Activated CD4-positive, alpha-beta memory T cell treated with anti-CD3 and anti-CD28 coated beads, Interleukin-2, amount 10 ng/mL, durations not matched to agents 7 days and 5 days (primary cell): ENCODE results near the gene LRRC73. TPM values are rescaled to one million over a fixed set of nuclear protein-coding genes. Genes with fewer than 3 reads are reported as not detected.
"Not testable (repeated sequence)": the region's sequence is repeated elsewhere in the genome, so short reads cannot be mapped to it uniquely, and the experiment has no call there.

Experiments
- CTCF ChIA-PET: fragments of 350-600 bp; sonication (Branson Sonifier 250); formaldehyde crosslinking; loops from one replicate; lab custom pipeline; 2021; ENCODE audit warnings: antibody characterized with exemption, inconsistent platforms; lab: Charles Lee
- POLR2A ChIA-PET: fragments of 350-600 bp; sonication (Branson Sonifier 250); formaldehyde crosslinking; loops from one replicate; lab custom pipeline; 2021; ENCODE audit warnings: antibody characterized with exemption; lab: Charles Lee
- DNase-seq: peaks from one replicate; pipeline ENCODE4 v3.0.0-alpha.2; 2020
- H3K27ac Mint-ChIP-seq: one replicate; pipeline ENCODE4 v1.8.0; 2021; ENCODE audit warnings: mild to moderate bottlenecking, mixed read lengths
- H3K27me3 Mint-ChIP-seq: one replicate; pipeline ENCODE4 v1.8.0; 2021; ENCODE audit warnings: mixed read lengths
- H3K36me3 Mint-ChIP-seq: one replicate; pipeline ENCODE4 v1.8.0; 2021; ENCODE audit warnings: low read depth, mixed read lengths
- H3K4me1 Mint-ChIP-seq: one replicate; pipeline ENCODE4 v1.8.0; 2021; ENCODE audit warnings: mixed read lengths
- H3K4me3 Mint-ChIP-seq: one replicate; pipeline ENCODE4 v1.8.0; 2021; ENCODE audit warnings: mild to moderate bottlenecking, mixed read lengths
- H3K9me3 Mint-ChIP-seq: one replicate; pipeline ENCODE4 v1.8.0; 2021; ENCODE audit warnings: mixed read lengths
- total RNA-seq, 2 experiments: library from RNA; stranded (reverse); gene quantifications; one replicate each; pipeline ENCODE4 v1.2.3, GENCODE V29; 2021

LRRC73 gene
- total RNA-seq, 2 experiments from 2014 or later, result 0.23 to 0.25 TPM

DNA sequence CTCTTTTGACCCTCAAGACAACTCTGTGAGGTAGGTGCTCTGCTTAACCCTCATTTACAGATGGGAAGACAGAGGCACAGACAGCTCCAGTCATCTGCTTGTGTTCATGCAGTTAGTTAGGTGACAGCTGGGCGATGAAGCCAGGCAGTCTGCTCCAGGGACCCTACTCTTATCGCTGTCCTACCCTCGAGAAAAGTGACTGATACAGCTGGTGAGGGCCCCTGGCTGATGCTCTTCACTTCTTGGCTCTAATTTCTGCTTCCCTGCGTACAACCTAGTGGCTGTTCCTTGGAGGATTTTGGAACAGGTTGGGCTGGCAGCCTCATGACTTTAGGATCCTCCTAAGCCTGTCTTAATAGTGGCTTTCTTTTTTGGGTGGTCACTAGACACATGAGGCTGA, 41.9 kb downstream of the LRRC73 start:
- CTCF ChIA-PET, result no interaction called here
- POLR2A ChIA-PET, result no interaction called here
- Mint-ChIP-seq H3K4me1 (no peaks in the 10 kb centered on the region), H3K27me3 (peaks cover 17% of the 10 kb centered on the region), H3K4me3 (no peak overlapping the region), H3K27ac (no peak overlapping the region), H3K9me3 (no peaks in the 10 kb centered on the region), H3K36me3 (no peaks in the 10 kb centered on the region)
- no peak for DNase-seq

DNA sequence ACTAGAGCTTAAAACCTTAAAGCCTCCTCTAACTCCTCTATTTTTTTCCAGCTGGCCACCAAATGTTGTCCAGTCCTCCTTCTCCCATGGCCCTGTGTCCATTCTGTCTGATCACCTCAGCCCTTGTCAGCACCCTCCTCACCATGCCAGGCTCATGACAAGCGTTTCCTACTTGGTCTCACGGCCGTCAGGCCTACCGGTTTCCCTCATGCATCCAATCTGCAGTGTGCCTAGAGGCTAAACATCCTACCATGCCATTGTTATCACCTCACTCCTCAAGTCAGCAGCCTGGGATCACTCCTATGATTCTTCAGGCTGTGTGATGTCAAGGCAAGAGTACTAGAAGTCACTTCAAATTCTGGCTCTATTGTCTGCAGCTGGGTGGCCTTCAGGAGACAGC, 42.4 kb downstream of the LRRC73 start:
- ChIA-PET CTCF (no interaction called here), POLR2A (no interaction called here)
- Mint-ChIP-seq H3K27ac (no peak overlapping the region), H3K9me3 (no peaks in the 10 kb centered on the region), H3K27me3 (peaks cover 19% of the 10 kb centered on the region), H3K4me3 (no peak overlapping the region), H3K4me1 (no peaks in the 10 kb centered on the region), H3K36me3 (no peaks in the 10 kb centered on the region)
- DNase-seq, result no peak

DNA sequence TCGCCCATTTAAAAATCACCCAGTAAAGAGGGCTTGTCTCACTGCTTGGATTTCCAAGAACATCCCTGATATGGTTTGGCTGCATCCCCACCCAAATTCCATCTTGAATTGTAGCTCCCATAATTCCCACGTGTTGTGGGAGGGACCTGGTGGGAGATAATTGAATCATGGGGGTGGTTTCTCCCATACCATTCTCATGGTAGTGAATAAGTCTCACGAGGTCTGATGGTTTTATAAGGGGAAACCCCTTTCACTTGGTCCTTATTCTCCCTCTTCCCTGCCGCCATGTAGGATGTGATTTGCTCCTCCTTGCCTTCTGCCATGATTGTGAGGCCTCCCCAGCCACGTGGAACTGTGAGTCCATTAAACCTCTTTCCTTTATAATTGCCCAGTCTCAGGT, 42.9 kb downstream of the LRRC73 start:
- H3K9me3 Mint-ChIP-seq, H3K36me3 Mint-ChIP-seq, H3K4me1 Mint-ChIP-seq, CTCF ChIA-PET, DNase-seq, H3K27ac Mint-ChIP-seq, POLR2A ChIA-PET, H3K4me3 Mint-ChIP-seq: not testable (repeated sequence)
- peaks cover 24% of the 10 kb centered on the region for H3K27me3 Mint-ChIP-seq

DNA sequence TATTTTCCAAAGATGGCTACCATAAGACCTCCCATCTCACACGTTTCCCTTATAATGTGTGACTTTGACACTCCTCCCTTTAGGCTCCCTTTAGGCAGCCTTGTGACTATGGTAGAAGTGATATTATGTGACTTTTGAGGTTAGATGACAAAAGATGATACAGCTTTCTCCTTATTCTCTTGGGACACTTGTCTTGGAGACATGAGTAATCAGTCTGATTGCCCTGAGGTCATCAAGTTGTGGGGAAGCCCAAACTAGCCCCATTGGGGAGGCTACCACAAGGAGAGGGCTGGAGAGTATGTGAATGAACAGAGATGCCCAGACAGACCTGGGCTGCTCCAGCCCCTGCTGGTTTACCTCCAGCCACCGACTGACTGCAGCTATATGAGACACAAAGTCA, 44.2 kb downstream of the LRRC73 start:
- CTCF ChIA-PET, result interaction anchor here (0.6 kb wide), 1 partner anchor 11 kb away, joined by 3 read pairs; no protein-coding TSS in a partner anchor

DNA sequence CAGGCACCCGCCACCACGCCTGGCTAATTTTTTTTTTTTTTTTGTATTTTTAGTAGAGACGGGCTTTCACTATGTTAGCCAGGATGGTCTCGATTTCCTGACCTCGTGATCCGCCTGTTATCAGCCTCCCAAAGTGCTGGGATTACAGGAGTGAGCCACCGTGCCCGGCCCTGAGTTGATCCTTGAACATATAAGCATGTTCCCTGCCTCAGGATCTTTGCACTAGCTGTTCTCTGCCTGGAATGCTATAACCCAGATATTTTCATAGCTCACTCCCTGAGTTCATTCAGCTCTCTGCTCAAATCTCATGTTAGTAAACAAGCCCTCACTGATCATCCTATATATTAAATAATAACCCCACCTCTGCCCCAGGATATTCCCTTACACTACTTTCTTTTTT, 45.8 kb downstream of the LRRC73 start:
- H3K36me3 Mint-ChIP-seq, result no peaks in the 10 kb centered on the region
- no peak for DNase-seq
- CTCF ChIA-PET, result interaction anchor here (1.4 to 1.6 kb wide), 2 partner anchors 41 to 42 kb away, joined by 4 read pairs; no protein-coding TSS in a partner anchor
- H3K27ac Mint-ChIP-seq, result no peak overlapping the region
- POLR2A ChIA-PET, result no interaction called here
- H3K9me3 Mint-ChIP-seq, result no peaks in the 10 kb centered on the region
- H3K4me3 Mint-ChIP-seq, result no peak overlapping the region
- H3K4me1 Mint-ChIP-seq, result no peaks in the 10 kb centered on the region
- peaks cover 31% of the 10 kb centered on the region for H3K27me3 Mint-ChIP-seq

More for the DNA sequence above, 44.2 kb downstream of the LRRC73 start:
- Mint-ChIP-seq H3K27me3 (peaks cover 24% of the 10 kb centered on the region), H3K27ac (no peak overlapping the region), H3K4me1 (no peaks in the 10 kb centered on the region), H3K9me3 (no peaks in the 10 kb centered on the region), H3K4me3 (no peak overlapping the region), H3K36me3 (no peaks in the 10 kb centered on the region)
- no peak for DNase-seq
- POLR2A ChIA-PET, result no interaction called here

DNA sequence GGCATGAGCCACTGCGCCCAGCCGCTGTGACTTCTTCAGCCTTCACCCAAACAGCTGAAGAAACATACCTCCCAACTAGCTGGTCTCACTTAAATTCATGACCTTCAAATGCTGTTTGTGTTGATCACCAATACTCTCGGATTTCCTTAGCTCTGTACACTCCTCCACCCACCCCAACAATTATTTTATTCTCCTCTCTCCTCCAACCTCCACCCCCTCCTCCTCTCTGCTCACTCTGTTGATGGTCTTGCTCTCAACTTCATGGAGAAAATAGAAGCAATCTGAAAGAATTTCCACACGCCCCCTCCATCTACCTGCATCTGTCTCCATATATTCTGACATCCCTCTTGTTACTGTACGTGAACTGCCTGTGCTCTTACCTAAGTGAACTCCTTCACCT, 48.2 kb downstream of the LRRC73 start:
- ChIA-PET CTCF (no interaction called here), POLR2A (interaction anchor here (0.7 kb wide), 1 partner anchor 92 kb away, joined by 3 read pairs; the partner anchor contains the start of gene ZNF318)
- H3K36me3 Mint-ChIP-seq, result no peaks in the 10 kb centered on the region
- no peaks in the 10 kb centered on the region for H3K9me3 Mint-ChIP-seq
- H3K4me1 Mint-ChIP-seq, result no peaks in the 10 kb centered on the region
- no peak overlapping the region for H3K27ac Mint-ChIP-seq
- peaks cover 28% of the 10 kb centered on the region for H3K27me3 Mint-ChIP-seq
- no peak overlapping the region for H3K4me3 Mint-ChIP-seq
- DNase-seq, result no peak

DNA sequence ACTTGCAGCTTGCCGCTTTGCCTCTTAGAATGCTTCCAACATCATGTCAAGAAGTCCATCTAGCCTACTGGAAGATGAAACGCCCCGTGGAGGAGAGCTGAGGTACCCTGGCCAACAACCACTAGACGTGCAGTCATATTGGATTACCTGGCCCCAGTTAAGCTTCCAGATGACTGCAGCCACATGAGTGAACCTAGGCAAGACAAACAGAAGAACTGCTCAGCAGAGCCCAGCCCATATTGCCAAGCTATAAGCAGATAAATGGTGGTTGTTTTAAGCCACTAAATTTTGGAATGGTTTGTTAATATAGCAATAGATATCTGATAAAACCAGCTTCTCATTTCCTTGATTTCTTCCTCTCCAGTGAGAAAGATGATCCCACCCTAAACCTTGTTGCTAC, 50.1 kb downstream of the LRRC73 start:
- Mint-ChIP-seq H3K36me3 (peaks cover 4% of the 10 kb centered on the region), H3K9me3 (no peaks in the 10 kb centered on the region), H3K4me3 (no peak overlapping the region), H3K27ac (no peak overlapping the region), H3K4me1 (peaks cover 6% of the 10 kb centered on the region), H3K27me3 (peaks cover 42% of the 10 kb centered on the region)
- ChIA-PET CTCF (interaction anchor here (1.3 kb wide), 1 partner anchor 231 kb away, joined by 4 read pairs; the partner anchor contains the start of gene DNPH1), POLR2A (interaction anchor here (1.0 kb wide), 1 partner anchor 9 kb away, joined by 3 read pairs; no protein-coding TSS in a partner anchor)
- no peak for DNase-seq

DNA sequence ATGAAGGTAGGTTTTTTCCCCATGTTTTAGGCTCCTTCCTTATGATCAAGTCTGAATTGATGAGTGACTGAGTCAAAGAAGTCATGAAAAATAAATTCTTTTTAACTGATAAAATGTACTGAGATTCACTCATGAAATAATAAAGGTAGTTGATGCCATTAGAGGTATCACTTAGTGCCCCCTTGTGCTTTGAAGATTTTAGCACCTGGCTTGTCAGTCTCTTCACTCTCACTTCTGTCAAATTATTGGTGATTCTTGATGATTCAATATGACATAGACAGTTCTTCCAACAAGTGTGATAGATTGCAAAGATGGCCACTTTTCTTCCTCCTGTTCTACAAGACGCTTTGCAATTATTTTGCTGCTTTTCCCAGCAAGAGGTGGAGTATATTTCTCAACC, 50.6 kb downstream of the LRRC73 start:
- Mint-ChIP-seq H3K4me1 (peaks cover 10% of the 10 kb centered on the region), H3K27me3 (peaks cover 42% of the 10 kb centered on the region), H3K4me3 (no peak overlapping the region), H3K27ac (no peak overlapping the region), H3K36me3 (peaks cover 4% of the 10 kb centered on the region), H3K9me3 (no peaks in the 10 kb centered on the region)
- CTCF ChIA-PET, result interaction anchor here (0.5 to 1.3 kb wide), 2 partner anchors 97 to 230 kb away, joined by 3 to 4 read pairs; partner anchors contain the start of gene DNPH1
- POLR2A ChIA-PET, result interaction anchor here (1.0 kb wide), 1 partner anchor 8 kb away, joined by 3 read pairs; no protein-coding TSS in a partner anchor
- DNase-seq, result no peak

DNA sequence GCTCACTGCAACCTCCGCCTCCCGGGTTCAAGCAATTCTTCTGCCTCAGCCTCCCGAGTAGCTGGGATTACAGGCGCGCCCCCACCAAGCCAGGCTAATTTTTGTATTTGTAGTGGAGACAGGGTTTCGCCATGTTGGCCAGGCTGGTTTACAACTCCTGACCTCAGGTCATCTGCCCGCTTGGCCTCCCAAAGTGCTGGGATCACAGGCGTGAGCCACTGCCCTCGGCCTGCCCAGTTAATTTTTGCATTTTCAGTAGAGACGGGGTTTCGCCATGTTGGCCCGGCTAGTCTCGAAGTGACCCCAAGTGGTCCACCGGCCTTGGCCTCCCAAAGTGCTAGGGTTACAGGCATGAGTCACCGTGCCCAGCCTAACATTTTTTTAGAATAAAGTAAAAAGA, 52.0 kb downstream of the LRRC73 start:
- not testable (repeated sequence) for H3K4me3 Mint-ChIP-seq, DNase-seq, H3K27ac Mint-ChIP-seq, H3K9me3 Mint-ChIP-seq, H3K36me3 Mint-ChIP-seq
- H3K27me3 Mint-ChIP-seq, result peaks cover 42% of the 10 kb centered on the region
- peaks cover 14% of the 10 kb centered on the region for H3K4me1 Mint-ChIP-seq
- POLR2A ChIA-PET, result interaction anchor here (0.7 kb wide), 1 partner anchor 272 kb away, joined by 3 read pairs; no protein-coding TSS in a partner anchor
- CTCF ChIA-PET, result interaction anchor here (0.7 to 1.4 kb wide), 3 partner anchors 52 to 1551 kb away, joined by 3 to 4 read pairs (median 3); partner anchors contain the start of gene LRRC73

DNA sequence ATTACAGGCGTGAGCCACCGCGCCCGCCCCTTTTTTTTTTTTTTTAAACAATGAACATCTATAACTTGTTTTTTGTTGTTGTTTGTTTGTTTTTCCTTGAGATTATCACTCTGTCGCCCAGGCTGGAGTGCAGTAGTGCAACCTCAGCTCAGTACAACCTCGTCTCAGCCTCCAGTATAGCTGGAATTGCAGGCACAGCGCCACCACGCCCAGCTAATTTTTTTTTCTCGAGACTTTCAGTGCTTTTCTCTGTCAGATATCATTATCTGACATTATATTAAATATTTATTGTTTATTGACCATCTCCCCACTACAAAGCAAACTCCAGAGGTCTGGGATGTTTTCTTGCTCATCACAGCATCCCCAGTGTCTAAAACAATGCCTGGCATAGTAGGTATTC, 52.5 kb downstream of the LRRC73 start:
- ChIA-PET POLR2A (interaction anchor here (0.6 to 0.7 kb wide), 2 partner anchors 68 to 271 kb away, joined by 3 read pairs; no protein-coding TSS in a partner anchor), CTCF (interaction anchor here (0.7 to 5.5 kb wide), 6 partner anchors 20 to 697 kb away, joined by 3 to 62 read pairs (median 3); partner anchors contain the start of gene LRRC73)
- no peak for DNase-seq
- Mint-ChIP-seq H3K27me3 (peaks cover 39% of the 10 kb centered on the region), H3K4me3 (no peak overlapping the region), H3K36me3 (peaks cover 4% of the 10 kb centered on the region), H3K9me3 (no peaks in the 10 kb centered on the region), H3K4me1 (peaks cover 14% of the 10 kb centered on the region), H3K27ac (no peak overlapping the region)

Other genes starting within 250 kb of the LRRC73 start
- not detected for gene SLC22A7, start 212.1 kb downstream of the LRRC73 start, total RNA-seq
- under 1 TPM in 1 of 2 experiments, not detected in 1; 0.88 TPM for gene CRIP3, start 201.5 kb downstream of the LRRC73 start, total RNA-seq
- gene ZNF318, start 140.7 kb downstream of the LRRC73 start, total RNA-seq, result 10 to 100 TPM; 16.2 to 16.9 TPM
- gene ABCC10, start 82.8 kb downstream of the LRRC73 start, total RNA-seq, result 10 to 100 TPM; 46.8 to 49.8 TPM
- under 1 TPM; 0.18 to 0.50 TPM for gene DLK2, start 54.8 kb downstream of the LRRC73 start, total RNA-seq
- 10 to 100 TPM; 34.7 to 36.6 TPM for gene TJAP1, start 32.8 kb downstream of the LRRC73 start, total RNA-seq
- gene YIPF3, start 6.6 kb upstream of the LRRC73 start, total RNA-seq, result 10 to 100 TPM; 71.5 to 77.4 TPM
- 10 to 100 TPM; 24.1 to 24.3 TPM for gene POLR1C, start 6.7 kb upstream of the LRRC73 start, total RNA-seq
- gene XPO5, start 65.7 kb upstream of the LRRC73 start, total RNA-seq, result 10 to 100 TPM; 62.5 to 78.5 TPM
- gene POLH, start 65.8 kb upstream of the LRRC73 start, total RNA-seq, result 10 to 100 TPM; 74.6 to 75.5 TPM
- gene GTPBP2, start 118.9 kb upstream of the LRRC73 start, total RNA-seq, result 100 to 1,000 TPM; 107 to 112 TPM
- 10 to 100 TPM; 40.4 to 41.8 TPM for gene MAD2L1BP, start 125.5 kb upstream of the LRRC73 start, total RNA-seq
- not detected for gene RSPH9, start 134.7 kb upstream of the LRRC73 start, total RNA-seq
- 10 to 100 TPM; 38.5 to 40.5 TPM for gene MRPS18A, start 177.4 kb upstream of the LRRC73 start, total RNA-seq